ENCODE measurements around the gene WEE2. TPM values are rescaled to one million over a fixed set of nuclear protein-coding genes. Genes with fewer than 3 reads are reported as not detected.

WEE2 gene
- total and polyA plus RNA-seq, 2 of the 13 experiments (the other 11 are each of a cell fraction or from before 2014, with no cell fraction given): not detected

- TF ChIP-seq PRDM15 (CRISPR knock-in tag; IDR thresholded peaks at IDR 0.05): no peak
- TF ChIP-seq ZNF256 (CRISPR knock-in tag; conservative IDR thresholded peaks at IDR 0.05): no peak
- TF ChIP-seq, protein P1, sequence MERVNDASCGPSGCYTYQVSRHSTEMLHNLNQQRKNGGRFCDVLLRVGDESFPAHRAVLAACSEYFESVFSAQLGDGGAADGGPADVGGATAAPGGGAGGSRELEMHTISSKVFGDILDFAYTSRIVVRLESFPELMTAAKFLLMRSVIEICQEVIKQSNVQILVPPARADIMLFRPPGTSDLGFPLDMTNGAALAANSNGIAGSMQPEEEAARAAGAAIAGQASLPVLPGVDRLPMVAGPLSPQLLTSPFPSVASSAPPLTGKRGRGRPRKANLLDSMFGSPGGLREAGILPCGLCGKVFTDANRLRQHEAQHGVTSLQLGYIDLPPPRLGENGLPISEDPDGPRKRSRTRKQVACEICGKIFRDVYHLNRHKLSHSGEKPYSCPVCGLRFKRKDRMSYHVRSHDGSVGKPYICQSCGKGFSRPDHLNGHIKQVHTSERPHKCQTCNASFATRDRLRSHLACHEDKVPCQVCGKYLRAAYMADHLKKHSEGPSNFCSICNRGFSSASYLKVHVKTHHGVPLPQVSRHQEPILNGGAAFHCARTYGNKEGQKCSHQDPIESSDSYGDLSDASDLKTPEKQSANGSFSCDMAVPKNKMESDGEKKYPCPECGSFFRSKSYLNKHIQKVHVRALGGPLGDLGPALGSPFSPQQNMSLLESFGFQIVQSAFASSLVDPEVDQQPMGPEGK (CRISPR knock-in tag; IDR thresholded peaks at IDR 0.05): no peak
- TF ChIP-seq NAIF1 (CRISPR knock-in tag; IDR thresholded peaks at IDR 0.05; ENCODE audit: borderline replicate concordance): no peak
- TF ChIP-seq, protein P2, sequence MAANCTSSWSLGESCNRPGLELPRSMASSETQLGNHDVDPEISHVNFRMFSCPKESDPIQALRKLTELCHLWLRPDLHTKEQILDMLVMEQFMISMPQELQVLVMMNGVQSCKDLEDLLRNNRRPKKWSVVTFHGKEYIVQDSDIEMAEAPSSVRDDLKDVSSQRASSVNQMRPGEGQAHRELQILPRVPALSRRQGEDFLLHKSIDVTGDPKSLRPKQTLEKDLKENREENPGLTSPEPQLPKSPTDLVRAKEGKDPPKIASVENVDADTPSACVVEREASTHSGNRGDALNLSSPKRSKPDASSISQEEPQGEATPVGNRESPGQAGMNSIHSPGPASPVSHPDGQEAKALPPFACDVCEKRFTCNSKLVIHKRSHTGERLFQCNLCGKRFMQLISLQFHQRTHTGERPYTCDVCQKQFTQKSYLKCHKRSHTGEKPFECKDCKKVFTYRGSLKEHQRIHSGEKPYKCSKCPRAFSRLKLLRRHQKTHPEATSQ (CRISPR knock-in tag; IDR thresholded peaks at IDR 0.05; ENCODE audit: borderline replicate concordance): no peak
- no peak for TF ChIP-seq ZNF253 (CRISPR knock-in tag; IDR thresholded peaks at IDR 0.05; ENCODE audit: borderline replicate concordance)
- TF ChIP-seq, protein P3, sequence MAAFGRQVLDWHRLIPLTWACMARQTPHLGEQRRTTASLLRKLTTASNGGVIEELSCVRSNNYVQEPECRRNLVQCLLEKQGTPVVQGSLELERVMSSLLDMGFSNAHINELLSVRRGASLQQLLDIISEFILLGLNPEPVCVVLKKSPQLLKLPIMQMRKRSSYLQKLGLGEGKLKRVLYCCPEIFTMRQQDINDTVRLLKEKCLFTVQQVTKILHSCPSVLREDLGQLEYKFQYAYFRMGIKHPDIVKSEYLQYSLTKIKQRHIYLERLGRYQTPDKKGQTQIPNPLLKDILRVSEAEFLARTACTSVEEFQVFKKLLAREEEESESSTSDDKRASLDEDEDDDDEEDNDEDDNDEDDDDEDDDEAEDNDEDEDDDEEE (CRISPR knock-in tag; IDR thresholded peaks at IDR 0.05): no peak
- no peak for TF ChIP-seq ZNF878 (CRISPR knock-in tag; IDR thresholded peaks at IDR 0.05)
- no peak for TF ChIP-seq FOXK2 (IDR thresholded peaks at IDR 0.05)
These were observed 1.6 kb downstream of the WEE2 start (continued) for GRCh38 chr7:141709749-141710148.
